T-helper 1 cell treated with Interleukin-12 subunit alpha and Interleukin-12 subunit beta and Interleukin-4 antibody, amounts not matched to agents 30 ng/mL and 1 ng/mL, for 36 hours (primary cell): ENCODE measurements around the gene CCDC85C. TPM values are rescaled to one million over a fixed set of nuclear protein-coding genes. Genes with fewer than 3 reads are reported as not detected.

Experiments used
- intact Hi-C: fragments of 100-400 bp; cut with micrococcal nuclease; formaldehyde crosslinking; loops from one replicate; pipeline ENCODE4 v1.15.1; 2024
- total RNA-seq: library from RNA; stranded (reverse); gene quantifications from 2 replicates; pipeline ENCODE4 v1.2.3, GENCODE V29; 2022

The CCDC85C gene
- total RNA-seq, 1 donor from 2014 or later = 9.8 TPM

- intact Hi-C loops = no loop called here
These were observed 89.3 kb downstream of the CCDC85C start for GRCh38 chr14:99514552-99515300.

GRCh38 chr14:99513946-99514551 lies 90.0 kb downstream of the CCDC85C start:
- intact Hi-C loops = no loop called here

- intact Hi-C loops = no loop called here
These were observed 90.8 kb downstream of the CCDC85C start for GRCh38 chr14:99513183-99513694.

- intact Hi-C loops = no loop called here
These were observed 91.3 kb downstream of the CCDC85C start for GRCh38 chr14:99512571-99513182.

DNA sequence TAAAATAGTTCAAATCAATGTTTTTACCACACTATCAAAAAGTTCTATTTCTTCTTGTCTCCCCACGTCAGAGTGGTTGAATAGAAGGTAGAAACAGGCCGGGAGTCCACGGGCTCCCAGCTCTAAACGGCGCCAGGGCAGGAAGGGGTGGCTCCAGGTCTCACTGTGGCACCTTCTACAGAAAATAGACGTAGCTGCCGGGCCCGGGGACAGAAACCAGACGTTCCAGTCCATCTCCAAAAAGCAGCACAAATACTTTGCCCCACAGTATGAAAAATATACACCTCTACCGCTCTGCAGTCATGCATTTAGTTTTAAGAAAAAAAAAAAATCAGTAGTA lies 91.9 kb downstream of the CCDC85C start:
- intact Hi-C loops = no loop called here

DNA sequence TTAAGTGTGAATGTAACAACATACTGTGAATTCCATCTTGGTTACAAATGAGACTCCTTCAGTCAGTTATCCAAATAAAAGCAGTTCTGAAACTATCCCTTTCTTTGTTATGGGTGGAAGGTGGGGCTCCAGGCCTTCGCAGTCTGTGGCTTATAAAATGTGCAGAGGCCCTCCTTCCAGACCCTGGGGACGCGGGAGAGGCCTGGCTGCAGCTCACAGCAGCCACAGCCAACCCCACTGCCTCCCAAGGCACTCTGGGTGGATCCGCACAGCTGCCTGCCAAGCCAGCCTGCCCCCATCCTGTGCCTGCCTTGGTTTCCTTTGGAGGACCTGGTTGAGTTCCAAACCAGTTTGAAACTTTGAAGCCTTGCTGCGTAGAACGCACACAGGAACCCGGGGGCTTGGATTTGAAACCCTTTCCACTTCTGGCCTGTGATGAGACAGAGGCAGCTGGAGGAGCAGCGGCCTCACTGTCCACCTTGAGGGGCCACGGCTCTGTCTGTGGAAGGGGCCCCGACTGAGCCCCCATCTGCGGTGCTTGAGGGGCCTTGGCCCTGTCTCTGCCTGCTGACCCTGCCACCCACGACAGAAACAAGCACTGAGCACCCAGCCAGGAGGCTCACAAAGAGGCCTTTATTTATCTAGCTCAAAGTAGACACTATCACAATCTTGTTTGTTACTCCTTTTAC lies 92.4 kb downstream of the CCDC85C start:
- intact Hi-C loops = no loop called here

- intact Hi-C loops = no loop called here
These were observed 93.4 kb downstream of the CCDC85C start for GRCh38 chr14:99510556-99511139.

DNA sequence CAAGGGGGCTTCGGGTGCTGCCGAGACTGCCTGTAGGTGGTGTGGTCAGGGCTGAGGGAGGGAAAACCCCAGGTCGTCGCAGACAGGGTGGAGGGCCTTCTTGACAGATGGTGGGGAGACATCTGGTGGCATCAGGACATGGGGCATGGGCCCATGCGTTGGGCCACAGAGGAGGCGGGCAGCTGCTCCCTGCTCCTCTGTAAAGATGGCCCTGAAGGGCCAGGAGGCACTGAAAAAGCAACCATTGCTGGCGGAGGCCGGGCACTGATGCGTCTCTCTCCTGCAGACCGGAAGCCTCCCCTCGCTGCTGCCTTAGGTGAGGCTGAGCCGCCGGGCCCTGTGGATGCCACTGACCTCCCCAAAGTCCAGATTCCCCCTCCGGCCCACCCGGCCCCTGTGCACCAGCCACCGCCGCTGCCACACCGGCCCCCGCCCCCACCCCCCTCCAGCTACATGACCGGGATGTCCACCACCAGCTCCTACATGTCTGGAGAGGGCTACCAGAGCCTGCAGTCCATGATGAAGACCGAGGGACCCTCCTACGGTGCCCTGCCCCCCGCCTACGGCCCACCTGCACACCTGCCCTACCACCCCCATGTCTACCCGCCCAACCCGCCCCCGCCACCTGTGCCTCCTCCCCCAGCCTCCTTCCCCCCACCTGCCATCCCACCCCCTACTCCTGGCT lies 94.0 kb downstream of the CCDC85C start:
- intact Hi-C loops = no loop called here

DNA sequence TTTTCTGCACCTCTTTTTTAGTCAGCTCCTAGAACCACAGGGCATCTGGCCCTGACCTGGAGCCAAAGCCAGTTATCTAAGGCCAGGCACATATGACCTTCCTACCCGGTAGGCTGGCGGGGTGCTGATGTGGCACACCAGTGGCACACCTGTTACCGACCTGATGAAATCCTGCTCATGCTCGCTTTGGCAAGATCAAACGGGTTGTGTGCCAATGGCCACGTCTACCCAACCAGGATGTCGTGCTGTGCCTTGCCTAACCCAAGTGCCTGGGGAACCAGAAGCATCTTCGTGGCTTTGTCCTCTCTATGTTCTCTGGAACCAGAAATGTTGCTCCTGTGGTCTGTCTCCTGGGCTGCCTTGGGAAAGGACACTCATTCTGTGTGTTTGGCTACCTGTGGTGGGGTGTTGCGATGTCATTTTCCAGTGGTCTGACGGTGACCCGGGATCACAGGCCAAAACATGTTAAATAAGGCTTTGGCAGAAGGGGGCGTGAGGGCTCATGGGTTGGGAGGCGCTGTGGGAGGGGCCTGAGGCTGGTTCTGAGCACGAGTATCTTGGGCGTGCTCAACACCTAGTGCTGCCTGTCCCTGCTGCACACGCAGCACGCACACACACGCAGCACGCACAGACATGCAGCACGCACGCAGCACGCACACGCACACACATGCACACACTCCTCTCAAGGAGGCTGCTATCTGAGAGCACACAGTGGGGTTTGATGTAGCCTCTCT lies 94.9 kb downstream of the CCDC85C start:
- intact Hi-C loops = no loop called here

DNA sequence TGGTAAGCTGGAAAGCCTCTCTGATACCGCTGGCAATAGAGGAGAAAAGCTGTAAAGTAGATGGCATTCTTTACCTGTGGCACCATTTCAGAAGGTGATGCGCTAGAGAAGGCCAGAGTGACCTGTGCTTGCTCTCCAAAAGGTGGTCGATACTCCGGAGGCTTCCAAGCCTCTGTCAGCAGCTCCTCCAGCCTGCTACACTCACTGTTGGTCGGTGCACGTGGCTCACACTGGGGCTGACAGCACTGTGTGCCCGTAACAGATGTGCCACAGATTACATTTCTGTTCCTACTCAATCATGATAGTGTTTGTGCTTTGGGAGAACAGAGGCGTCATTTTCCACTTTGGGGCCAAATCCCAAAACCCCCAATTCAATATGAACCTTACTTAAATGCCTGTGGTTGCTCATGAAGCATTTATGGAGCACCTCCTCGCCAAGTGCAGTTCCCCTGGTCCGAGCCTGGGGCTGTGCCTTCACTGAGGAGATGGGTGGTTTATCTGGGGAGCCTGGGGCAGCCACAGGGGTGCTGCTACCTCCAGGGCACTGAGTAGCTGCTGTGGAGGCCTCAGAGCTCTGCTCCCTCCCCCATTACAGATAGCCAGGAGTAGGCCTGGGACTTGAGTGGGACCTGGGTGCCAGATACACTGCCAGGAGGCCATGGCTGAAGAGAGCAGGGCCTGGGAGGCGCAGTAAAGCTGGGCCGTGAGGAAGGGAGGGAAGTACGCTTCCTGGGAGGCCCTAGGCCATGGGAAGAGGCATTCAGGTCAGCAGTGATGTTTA lies 96.0 kb downstream of the CCDC85C start:
- intact Hi-C loops = no loop called here

DNA sequence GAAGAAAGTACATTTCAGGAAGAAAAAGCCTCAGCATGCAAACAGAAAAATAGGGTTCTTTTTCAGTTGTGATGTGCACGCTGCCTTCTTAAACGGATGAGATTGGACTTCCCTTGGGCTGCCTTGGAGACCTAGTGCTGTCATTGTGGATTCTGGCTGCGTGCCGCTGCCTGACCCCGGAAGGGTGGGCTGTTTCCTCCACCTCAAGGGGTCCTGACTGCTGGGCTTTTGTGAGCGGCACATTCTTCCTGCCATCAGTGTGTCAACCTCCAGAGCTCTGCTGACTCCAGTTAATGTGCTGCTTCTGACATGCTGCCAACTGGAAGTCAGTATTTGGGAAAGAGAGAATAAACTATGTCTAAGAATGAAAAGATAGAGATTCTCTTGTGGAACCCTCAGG lies 97.7 kb downstream of the CCDC85C start:
- intact Hi-C loops = no loop called here

DNA sequence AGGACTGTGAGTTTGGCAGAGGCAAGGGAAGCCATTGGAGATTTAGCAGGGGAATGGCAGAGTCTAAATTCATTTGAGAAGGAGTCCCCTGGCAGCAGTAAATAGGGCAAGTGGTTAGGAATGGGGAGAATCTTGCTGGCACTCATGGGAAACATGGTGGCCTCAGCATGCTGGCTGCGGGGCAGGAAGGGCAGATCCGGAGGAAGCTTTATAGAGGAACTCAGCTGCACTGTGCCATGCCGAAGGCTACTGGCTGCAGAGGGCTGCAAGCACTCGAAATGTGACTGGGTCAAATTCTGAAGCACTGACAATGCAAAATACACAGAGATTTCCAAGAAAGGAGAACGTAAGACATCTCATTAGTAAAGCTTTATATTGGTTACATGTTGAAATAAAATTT lies 98.9 kb downstream of the CCDC85C start:
- intact Hi-C loops = no loop called here

- intact Hi-C loops = no loop called here
These were observed 100.1 kb downstream of the CCDC85C start for GRCh38 chr14:99503848-99504453.

DNA sequence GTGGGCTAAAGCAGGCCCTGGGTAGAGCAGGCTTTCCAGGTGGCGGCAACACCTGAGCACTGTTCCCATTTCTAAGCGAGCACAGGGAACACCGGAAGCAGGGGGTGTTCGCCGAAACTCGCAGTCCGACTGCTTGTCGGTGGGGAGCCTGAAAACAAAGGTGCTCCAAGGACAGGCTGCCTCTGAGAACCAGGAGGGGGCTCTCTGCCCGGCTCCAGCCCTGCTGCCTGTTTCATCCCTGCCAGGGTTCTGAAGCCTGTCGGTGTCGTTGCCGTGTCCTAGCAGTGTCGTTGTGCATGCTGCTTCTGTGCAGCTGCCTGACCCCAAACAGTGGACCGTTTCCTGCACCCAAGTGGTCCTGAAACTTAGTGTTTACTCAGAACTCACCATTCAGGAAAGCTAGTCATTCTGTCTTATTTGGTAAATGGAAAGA lies 101.0 kb downstream of the CCDC85C start:
- intact Hi-C loops = no loop called here

DNA sequence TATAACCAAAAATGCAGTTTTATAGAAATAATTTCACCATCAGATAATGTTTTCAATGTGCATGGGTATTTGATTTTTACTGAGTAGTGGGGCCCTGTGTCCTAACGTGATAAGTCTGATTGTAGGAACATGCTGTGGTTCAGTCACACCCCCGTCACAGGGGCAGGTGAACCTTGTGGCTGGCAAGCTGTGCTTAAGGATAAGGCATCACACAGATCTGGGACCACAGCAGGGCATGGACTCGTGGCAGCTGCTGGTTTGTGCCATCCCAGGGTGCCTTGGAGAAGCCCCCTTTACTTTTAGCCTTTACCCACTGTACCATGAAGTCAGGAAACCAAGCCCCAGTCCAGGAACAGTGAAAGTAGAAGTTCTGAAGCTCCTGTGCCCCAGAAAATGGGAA lies 106.1 kb downstream of the CCDC85C start:
- intact Hi-C loops = no loop called here

DNA sequence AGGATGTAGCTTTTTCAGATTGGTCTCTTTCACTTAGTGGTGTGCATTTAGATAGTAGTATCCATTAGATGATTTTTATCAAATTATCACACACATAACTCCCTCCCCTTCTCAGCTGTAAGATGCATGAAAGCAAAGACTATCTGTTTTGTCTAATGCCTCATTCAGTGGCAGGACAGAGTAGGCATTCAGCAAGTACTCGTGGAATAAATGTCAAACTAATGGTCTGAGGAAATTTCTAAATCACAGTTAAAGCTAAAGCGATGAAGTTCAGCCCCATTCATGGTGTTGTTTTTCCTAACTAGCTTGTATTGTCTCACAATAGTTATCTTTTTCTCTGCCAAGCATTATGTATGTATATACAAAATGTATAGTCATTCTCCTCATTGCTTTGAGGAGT lies 106.7 kb downstream of the CCDC85C start:
- intact Hi-C loops = no loop called here

DNA sequence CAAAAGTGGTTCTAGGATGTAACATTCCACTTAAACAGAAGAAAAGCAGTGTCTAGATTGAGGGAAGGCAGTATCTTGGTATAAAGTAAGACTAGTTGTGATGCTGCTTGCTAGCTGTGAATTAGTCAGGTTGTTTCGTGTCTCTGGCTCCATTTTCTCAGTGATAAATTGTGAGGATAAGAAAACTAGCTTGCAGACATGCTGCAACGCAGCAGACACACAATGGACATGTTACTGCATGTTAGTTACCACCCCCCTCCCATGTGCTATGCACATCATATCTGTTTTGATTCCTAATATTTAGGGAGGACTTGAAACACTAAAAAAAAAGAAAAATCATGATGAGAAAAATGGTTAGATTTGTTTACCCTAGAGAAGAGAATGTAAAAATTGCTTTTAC lies 119.9 kb downstream of the CCDC85C start:
- intact Hi-C loops = loop anchor here (5.0 kb wide), 1 partner anchor 738 kb away; no protein-coding TSS in a partner anchor

- intact Hi-C loops = loop anchor here (1.0 to 5.0 kb wide), 10 partner anchors 45 to 1505 kb away; partner anchors contain the start of genes CCDC85C, CYP46A1, WDR25 and YY1
These were observed 122.3 kb downstream of the CCDC85C start for GRCh38 chr14:99481745-99482099.
